ENCODE data around the gene EGR1.

DNA sequence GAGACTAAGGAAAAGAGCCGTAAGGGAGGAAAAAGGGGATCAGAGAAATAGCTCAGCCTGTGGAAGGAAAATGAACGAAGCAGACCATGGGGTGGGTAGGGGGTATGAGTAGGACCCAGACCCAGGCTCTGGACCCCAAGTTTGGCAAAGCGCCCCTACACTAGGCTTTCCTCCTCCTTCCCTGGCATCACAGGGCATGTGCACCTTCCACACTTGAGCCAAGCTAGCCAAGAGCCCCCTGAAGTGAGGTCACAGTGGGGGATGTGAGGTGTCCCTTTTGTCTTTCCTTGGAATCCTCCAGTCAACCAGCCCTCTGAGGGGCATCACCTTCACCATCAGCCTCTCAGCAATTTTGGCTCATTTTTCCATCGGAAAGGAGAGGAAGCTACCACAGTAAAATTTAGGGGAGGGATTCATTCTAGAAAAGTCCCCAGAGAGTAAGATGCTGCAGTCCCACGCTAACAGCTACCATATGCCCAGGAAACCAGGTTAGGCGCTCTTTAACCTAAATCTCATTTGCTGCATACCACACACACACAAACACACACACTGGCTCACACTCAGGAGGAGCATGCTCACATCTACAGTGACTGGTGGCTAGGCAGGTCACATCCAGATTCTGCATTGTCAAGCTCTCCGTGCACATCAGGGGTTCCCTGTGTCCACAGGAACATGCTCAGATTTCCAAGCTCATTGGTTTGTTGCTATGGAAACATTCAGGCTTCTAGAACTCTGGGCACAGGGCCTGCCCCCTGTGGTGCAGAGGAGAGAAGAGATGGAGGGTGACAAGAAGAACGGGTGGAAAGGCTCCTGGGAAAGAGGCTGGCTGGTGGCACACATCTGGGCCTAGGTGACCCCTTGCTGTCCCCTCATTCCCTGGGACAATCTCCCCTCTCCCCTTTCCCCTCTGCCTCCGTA, 16.5 kb upstream of the EGR1 start:
- TF ChIP-seq, protein P1, sequence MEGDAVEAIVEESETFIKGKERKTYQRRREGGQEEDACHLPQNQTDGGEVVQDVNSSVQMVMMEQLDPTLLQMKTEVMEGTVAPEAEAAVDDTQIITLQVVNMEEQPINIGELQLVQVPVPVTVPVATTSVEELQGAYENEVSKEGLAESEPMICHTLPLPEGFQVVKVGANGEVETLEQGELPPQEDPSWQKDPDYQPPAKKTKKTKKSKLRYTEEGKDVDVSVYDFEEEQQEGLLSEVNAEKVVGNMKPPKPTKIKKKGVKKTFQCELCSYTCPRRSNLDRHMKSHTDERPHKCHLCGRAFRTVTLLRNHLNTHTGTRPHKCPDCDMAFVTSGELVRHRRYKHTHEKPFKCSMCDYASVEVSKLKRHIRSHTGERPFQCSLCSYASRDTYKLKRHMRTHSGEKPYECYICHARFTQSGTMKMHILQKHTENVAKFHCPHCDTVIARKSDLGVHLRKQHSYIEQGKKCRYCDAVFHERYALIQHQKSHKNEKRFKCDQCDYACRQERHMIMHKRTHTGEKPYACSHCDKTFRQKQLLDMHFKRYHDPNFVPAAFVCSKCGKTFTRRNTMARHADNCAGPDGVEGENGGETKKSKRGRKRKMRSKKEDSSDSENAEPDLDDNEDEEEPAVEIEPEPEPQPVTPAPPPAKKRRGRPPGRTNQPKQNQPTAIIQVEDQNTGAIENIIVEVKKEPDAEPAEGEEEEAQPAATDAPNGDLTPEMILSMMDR (IDR thresholded peaks at IDR 0.05; ENCODE audit: low read length) = no peak
- no peak for TF ChIP-seq EZH2 (IDR thresholded peaks at IDR 0.05; ENCODE audit: borderline replicate concordance, low read length)
